Measurements from ENCODE around the gene ZNF335.

DNA sequence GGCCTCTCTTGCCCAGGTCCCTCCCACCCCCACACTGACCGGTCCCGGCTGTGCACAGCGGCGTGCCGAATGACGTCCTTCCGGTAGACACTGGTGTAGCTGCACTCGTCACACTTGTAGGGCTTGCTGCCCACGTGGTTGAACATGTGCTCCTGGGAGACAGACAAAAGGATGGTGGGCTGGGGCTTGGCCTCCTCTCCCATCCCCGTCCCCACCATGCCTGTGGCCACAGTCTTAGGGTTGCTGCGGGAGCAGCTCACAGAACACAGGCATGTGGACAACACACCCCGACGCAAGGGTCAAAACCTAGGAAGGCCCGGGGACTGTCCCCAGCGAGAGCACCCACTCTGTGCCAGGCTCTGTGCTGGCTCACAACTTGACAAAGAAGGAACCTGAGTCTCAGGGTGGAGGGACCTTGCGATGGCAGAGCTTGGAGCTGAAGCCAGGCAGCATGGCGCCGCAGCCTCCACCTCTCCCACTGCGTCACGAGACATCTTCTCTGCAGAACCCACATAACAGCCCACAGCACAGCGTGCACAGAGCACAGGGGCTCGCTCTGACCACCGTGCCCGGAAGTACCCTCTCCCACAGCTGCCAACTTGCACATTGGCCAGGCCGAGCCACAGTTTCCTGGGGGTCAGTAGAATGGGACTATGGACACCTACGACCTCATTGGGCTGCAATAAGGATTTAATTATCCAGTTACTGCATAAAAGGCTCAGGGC is 9.8 kb downstream of the ZNF335 start:
- TF ChIP-seq, protein P1, sequence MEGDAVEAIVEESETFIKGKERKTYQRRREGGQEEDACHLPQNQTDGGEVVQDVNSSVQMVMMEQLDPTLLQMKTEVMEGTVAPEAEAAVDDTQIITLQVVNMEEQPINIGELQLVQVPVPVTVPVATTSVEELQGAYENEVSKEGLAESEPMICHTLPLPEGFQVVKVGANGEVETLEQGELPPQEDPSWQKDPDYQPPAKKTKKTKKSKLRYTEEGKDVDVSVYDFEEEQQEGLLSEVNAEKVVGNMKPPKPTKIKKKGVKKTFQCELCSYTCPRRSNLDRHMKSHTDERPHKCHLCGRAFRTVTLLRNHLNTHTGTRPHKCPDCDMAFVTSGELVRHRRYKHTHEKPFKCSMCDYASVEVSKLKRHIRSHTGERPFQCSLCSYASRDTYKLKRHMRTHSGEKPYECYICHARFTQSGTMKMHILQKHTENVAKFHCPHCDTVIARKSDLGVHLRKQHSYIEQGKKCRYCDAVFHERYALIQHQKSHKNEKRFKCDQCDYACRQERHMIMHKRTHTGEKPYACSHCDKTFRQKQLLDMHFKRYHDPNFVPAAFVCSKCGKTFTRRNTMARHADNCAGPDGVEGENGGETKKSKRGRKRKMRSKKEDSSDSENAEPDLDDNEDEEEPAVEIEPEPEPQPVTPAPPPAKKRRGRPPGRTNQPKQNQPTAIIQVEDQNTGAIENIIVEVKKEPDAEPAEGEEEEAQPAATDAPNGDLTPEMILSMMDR (IDR thresholded peaks at IDR 0.05), result no peak
- TF ChIP-seq POLR2A (IDR thresholded peaks at IDR 0.05), result no peak

Data from right lobe of liver (tissue), 4 donors.